Ishikawa (cell line): ENCODE data around the gene S100A10.

Experiments used
- CEBPB ChIP-seq: IDR thresholded peaks from 2 replicates; pipeline ENCODE4 v1.6.1; 2012
- EGR1 ChIP-seq: IDR thresholded peaks from 2 replicates; pipeline ENCODE4 v1.6.1; 2012
- EP300 ChIP-seq: IDR thresholded peaks from 2 replicates; pipeline ENCODE4 v1.6.1; 2012; ENCODE audit warnings: borderline replicate concordance
- FOXM1 ChIP-seq: IDR thresholded peaks from 2 replicates; pipeline ENCODE4 v1.6.1; 2012; ENCODE audit warnings: low read depth, borderline replicate concordance
- RAD21 ChIP-seq: IDR thresholded peaks from 2 replicates; pipeline ENCODE4 v1.6.1; 2012; ENCODE audit warnings: low read depth
- TAF1 ChIP-seq: IDR thresholded peaks from 2 replicates; pipeline ENCODE4 v1.6.1; 2012; ENCODE audit warnings: low read depth, mild to moderate bottlenecking
- TCF12 ChIP-seq: IDR thresholded peaks from 2 replicates; pipeline ENCODE4 v1.6.1; 2012; ENCODE audit warnings: low read depth
- TEAD4 ChIP-seq: IDR thresholded peaks from 2 replicates; pipeline ENCODE4 v1.6.1; 2012
- YY1 ChIP-seq: IDR thresholded peaks from 2 replicates; pipeline ENCODE4 v1.6.1; 2012; ENCODE audit warnings: low read depth
- ZBTB7A ChIP-seq: IDR thresholded peaks from 2 replicates; pipeline ENCODE4 v1.6.1; 2012; ENCODE audit warnings: low read depth
- TF ChIP-seq, protein P1 (sequence below): IDR thresholded peaks from 2 replicates; pipeline ENCODE4 v1.6.1; 2012
- TF ChIP-seq, protein P2 (sequence below): IDR thresholded peaks from 2 replicates; pipeline ENCODE4 v1.6.1; 2012
- TF ChIP-seq, protein P3 (sequence below): IDR thresholded peaks from 2 replicates; pipeline ENCODE4 v1.6.1; 2012; ENCODE audit warnings: low read depth, mild to moderate bottlenecking

DNA sequence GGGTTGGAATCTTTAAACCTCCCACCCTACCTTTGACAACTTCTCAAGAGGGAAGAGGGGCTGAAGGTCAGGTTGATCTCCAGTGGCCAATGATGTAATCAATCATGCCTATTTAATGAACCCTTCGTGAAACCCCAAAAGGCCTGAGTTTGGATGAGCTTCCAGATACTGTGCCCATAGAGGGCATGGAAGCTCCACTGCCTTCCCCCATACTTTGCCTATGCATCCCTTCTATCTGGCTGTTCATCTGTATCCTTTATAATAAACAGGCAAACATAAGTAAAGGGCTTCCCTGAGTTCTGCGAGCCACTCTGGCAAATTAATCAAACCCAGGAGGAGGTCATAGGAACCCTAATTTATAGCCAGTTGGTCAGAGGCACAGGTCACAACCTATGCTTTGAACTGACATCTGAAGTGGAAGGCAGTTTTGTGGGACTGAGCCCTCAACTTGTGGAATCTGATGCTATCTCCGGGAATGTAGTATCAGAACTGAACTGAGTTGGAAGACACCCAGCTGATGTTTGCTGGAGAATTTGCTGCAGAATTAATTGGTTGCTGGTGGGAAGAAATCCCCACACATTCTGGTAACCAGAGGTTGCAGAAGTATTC, 24.8 kb downstream of the S100A10 start:
- TF ChIP-seq, protein P1, sequence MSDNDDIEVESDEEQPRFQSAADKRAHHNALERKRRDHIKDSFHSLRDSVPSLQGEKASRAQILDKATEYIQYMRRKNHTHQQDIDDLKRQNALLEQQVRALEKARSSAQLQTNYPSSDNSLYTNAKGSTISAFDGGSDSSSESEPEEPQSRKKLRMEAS = no peak
- TF ChIP-seq, protein P2, sequence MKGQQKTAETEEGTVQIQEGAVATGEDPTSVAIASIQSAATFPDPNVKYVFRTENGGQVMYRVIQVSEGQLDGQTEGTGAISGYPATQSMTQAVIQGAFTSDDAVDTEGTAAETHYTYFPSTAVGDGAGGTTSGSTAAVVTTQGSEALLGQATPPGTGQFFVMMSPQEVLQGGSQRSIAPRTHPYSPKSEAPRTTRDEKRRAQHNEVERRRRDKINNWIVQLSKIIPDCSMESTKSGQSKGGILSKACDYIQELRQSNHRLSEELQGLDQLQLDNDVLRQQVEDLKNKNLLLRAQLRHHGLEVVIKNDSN = no peak
- no peak for TF ChIP-seq EP300
- TF ChIP-seq, protein P3, sequence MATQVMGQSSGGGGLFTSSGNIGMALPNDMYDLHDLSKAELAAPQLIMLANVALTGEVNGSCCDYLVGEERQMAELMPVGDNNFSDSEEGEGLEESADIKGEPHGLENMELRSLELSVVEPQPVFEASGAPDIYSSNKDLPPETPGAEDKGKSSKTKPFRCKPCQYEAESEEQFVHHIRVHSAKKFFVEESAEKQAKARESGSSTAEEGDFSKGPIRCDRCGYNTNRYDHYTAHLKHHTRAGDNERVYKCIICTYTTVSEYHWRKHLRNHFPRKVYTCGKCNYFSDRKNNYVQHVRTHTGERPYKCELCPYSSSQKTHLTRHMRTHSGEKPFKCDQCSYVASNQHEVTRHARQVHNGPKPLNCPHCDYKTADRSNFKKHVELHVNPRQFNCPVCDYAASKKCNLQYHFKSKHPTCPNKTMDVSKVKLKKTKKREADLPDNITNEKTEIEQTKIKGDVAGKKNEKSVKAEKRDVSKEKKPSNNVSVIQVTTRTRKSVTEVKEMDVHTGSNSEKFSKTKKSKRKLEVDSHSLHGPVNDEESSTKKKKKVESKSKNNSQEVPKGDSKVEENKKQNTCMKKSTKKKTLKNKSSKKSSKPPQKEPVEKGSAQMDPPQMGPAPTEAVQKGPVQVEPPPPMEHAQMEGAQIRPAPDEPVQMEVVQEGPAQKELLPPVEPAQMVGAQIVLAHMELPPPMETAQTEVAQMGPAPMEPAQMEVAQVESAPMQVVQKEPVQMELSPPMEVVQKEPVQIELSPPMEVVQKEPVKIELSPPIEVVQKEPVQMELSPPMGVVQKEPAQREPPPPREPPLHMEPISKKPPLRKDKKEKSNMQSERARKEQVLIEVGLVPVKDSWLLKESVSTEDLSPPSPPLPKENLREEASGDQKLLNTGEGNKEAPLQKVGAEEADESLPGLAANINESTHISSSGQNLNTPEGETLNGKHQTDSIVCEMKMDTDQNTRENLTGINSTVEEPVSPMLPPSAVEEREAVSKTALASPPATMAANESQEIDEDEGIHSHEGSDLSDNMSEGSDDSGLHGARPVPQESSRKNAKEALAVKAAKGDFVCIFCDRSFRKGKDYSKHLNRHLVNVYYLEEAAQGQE = no peak
- no peak for TF ChIP-seq CEBPB
- no peak for TF ChIP-seq TEAD4
- no peak for TF ChIP-seq YY1
- no peak for TF ChIP-seq TAF1
- TF ChIP-seq FOXM1 = no peak
- peak; percentile 46 for TF ChIP-seq RAD21
- TF ChIP-seq TCF12 = no peak
- TF ChIP-seq ZBTB7A = no peak
- TF ChIP-seq EGR1 = no peak
